A673 (cell line): ENCODE measurements around the gene ARHGEF39.

Experiments
- CTCF ChIP-seq: fragments of 300-800, 200-600 bp; sonication (generic); conservative IDR thresholded peaks from 2 replicates; pipeline ENCODE4 v1.5.1; 2017; ENCODE audit warnings: low read depth, mild to moderate bottlenecking, antibody characterized with exemption, low read length, moderate library complexity, mixed read lengths
- EZH2 ChIP-seq: fragments of 200-600 bp; sonication (generic); IDR thresholded peaks from 2 replicates; pipeline ENCODE4 v1.6.1; 2017; ENCODE audit warnings: borderline replicate concordance, low read depth, mild to moderate bottlenecking, mixed read lengths, antibody characterized with exemption, low read length; ENCODE audit not compliant: poor library complexity, severe bottlenecking

GRCh38 chr9:35611230-35611797 lies 53.7 kb downstream of the ARHGEF39 start:
- TF ChIP-seq CTCF (peak; percentile 81), EZH2 (no peak)
